Natural killer cell (primary cell): ENCODE data around the gene ATXN2. TPM values are rescaled to one million over a fixed set of nuclear protein-coding genes. Genes with fewer than 3 reads are reported as not detected.
A peak's percentile ranks its signal among the peaks of the same experiment; 100 is the strongest.
"Not testable (repeated sequence)": the region's sequence is repeated elsewhere in the genome, so short reads cannot be mapped to it uniquely, and the experiment has no call there.

Experiments used
- ATAC-seq, 3 donors: fragments of 150-1000 bp in 2 of 3; fragments of 200-7000 bp in 1 of 3; cut with Tn5 transposase; 1 replicate in 1 of 3; 2 replicates in 2 of 3; pipeline ENCODE4 v1.10.0; 2021; ENCODE audit warnings: mild to moderate bottlenecking in 2 of 3, moderate library complexity in 2 of 3
- DNase-seq, 2 donors: peaks; one replicate each; pipeline versions ENCODE4 v3.0.0 to v3.0.0-alpha.2; 2013 to 2021; ENCODE audit warnings: mixed read lengths in 1 of 2
- H3K27ac ChIP-seq: one replicate; pipeline ENCODE4 v1.5.1; 2013; ENCODE audit warnings: mild to moderate bottlenecking, low read length
- H3K27me3 ChIP-seq: one replicate; pipeline ENCODE4 v1.6.1; 2013; ENCODE audit warnings: low read length; ENCODE audit not compliant: control insufficient read depth, insufficient read depth
- H3K36me3 ChIP-seq: one replicate; pipeline ENCODE4 v1.6.1; 2013; ENCODE audit warnings: low read length; ENCODE audit not compliant: control insufficient read depth, insufficient read depth
- H3K4me1 ChIP-seq: one replicate; pipeline ENCODE4 v1.6.1; 2013; ENCODE audit warnings: low read length; ENCODE audit not compliant: control insufficient read depth, insufficient read depth
- H3K4me3 ChIP-seq: one replicate; pipeline ENCODE4 v1.5.1; 2013; ENCODE audit warnings: low read length
- H3K9me3 ChIP-seq: one replicate; pipeline ENCODE4 v1.6.1; 2013; ENCODE audit warnings: low read length; ENCODE audit not compliant: control insufficient read depth, insufficient read depth
- H3K27ac Mint-ChIP-seq, 2 donors: one replicate each; pipeline ENCODE4 v1.8.0; 2022; ENCODE audit warnings: mild to moderate bottlenecking in 2 of 2, mixed read lengths in 2 of 2, moderate library complexity in 1 of 2
- H3K27me3 Mint-ChIP-seq, 2 donors: one replicate each; pipeline ENCODE4 v1.8.0; 2022; ENCODE audit warnings: low read depth in 2 of 2, mixed read lengths in 2 of 2
- H3K36me3 Mint-ChIP-seq: one replicate; pipeline ENCODE4 v1.8.0; 2022; ENCODE audit warnings: mixed read lengths
- H3K4me1 Mint-ChIP-seq, 2 donors: one replicate each; pipeline ENCODE4 v1.8.0; 2022; ENCODE audit warnings: mixed read lengths in 2 of 2
- H3K4me3 Mint-ChIP-seq: one replicate; pipeline ENCODE4 v1.8.0; 2022; ENCODE audit warnings: mild to moderate bottlenecking, moderate library complexity, mixed read lengths
- H3K9me3 Mint-ChIP-seq, 2 donors: one replicate each; pipeline ENCODE4 v1.8.0; 2022; ENCODE audit warnings: mixed read lengths in 2 of 2
- CTCF ChIP-seq: fragments of 200-600 bp; IDR thresholded peaks from one replicate; pipeline ENCODE4 v1.8.0; 2022; ENCODE audit warnings: antibody characterized with exemption
- WGBS: methylation state at CpG from one replicate; pipeline ENCODE4 v1.1.7; 2013; ENCODE audit warnings: missing lambda C conversion rate; ENCODE audit not compliant: insufficient coverage; 5-methylcytosine and 5-hydroxymethylcytosine counted together
- intact Hi-C: fragments of 100-400 bp; cut with micrococcal nuclease; formaldehyde crosslinking; loops from one replicate; pipeline ENCODE4 v1.14.2; 2022
- total RNA-seq, 4 donors: library from RNA; stranded (reverse); fragments of 120-200 nt in 1 of 4; gene quantifications; one replicate each; pipeline versions ENCODE4 v1.2.3 to v1.2.4, GENCODE V29; 2013 to 2022

Gene ATXN2
- total RNA-seq, 3 donors from 2014 or later (not counting 1 experiment from before 2014, with no cell fraction given): 44.9 to 56.5 (median 51.5) TPM

GRCh38 chr12:111519937-111520336 is 79.2 kb downstream of the ATXN2 start:
- H3K27me3 Mint-ChIP-seq: no peaks in the 10 kb centered on the region
- Histone ChIP-seq H3K9me3 (no peaks in the 10 kb centered on the region), H3K36me3 (peaks cover 46% of the 10 kb centered on the region), H3K4me1 (no peaks in the 10 kb centered on the region), H3K27ac (no peak overlapping the region), H3K4me3 (no peak overlapping the region), H3K27me3 (no peaks in the 10 kb centered on the region)
- no peaks in the 10 kb centered on the region for H3K9me3 Mint-ChIP-seq
- 58% methylated on average over 2 of the region's 2 CpGs for WGBS
- ATAC-seq (no peak), DNase-seq (no peak)
- no peak overlapping the region for H3K27ac Mint-ChIP-seq
- no peak for TF ChIP-seq CTCF
- no peaks in the 10 kb centered on the region for H3K4me1 Mint-ChIP-seq
- no peak overlapping the region for H3K4me3 Mint-ChIP-seq
- no peaks in the 10 kb centered on the region for H3K36me3 Mint-ChIP-seq
- intact Hi-C loops: no loop called here

- Histone ChIP-seq H3K4me3 (no peak overlapping the region), H3K9me3 (no peaks in the 10 kb centered on the region), H3K4me1 (no peaks in the 10 kb centered on the region), H3K36me3 (peaks cover 42% of the 10 kb centered on the region), H3K27me3 (no peaks in the 10 kb centered on the region), H3K27ac (no peak overlapping the region)
- TF ChIP-seq CTCF: no peak
- Mint-ChIP-seq H3K4me3 (no peak overlapping the region), H3K27me3 (no peaks in the 10 kb centered on the region), H3K9me3 (no peaks in the 10 kb centered on the region), H3K36me3 (no peaks in the 10 kb centered on the region), H3K27ac (no peak overlapping the region), H3K4me1 (no peaks in the 10 kb centered on the region)
- intact Hi-C loops: no loop called here
- ATAC-seq (no peak), DNase-seq (no peak)
Measured at GRCh38 chr12:111519083-111519482, 80.0 kb downstream of the ATXN2 start.

GRCh38 chr12:111507719-111508118 is 91.4 kb downstream of the ATXN2 start:
- WGBS: 96% methylated on average over 3 of the region's 6 CpGs
- H3K27me3 ChIP-seq, intact Hi-C loops, H3K4me3 ChIP-seq, H3K4me3 Mint-ChIP-seq, DNase-seq, H3K9me3 ChIP-seq, H3K9me3 Mint-ChIP-seq, H3K27me3 Mint-ChIP-seq, H3K4me1 ChIP-seq, ATAC-seq, H3K27ac ChIP-seq, H3K27ac Mint-ChIP-seq, H3K36me3 Mint-ChIP-seq: not testable (repeated sequence)
- H3K36me3 ChIP-seq: peaks cover 27% of the 10 kb centered on the region
- peaks cover 14 to 16% of the 10 kb centered on the region in 2 donors for H3K4me1 Mint-ChIP-seq

GRCh38 chr12:111507258-111507657 is 91.9 kb downstream of the ATXN2 start:
- H3K36me3 ChIP-seq: peaks cover 25% of the 10 kb centered on the region
- H3K27me3 ChIP-seq, H3K4me1 ChIP-seq, H3K9me3 Mint-ChIP-seq, H3K4me3 Mint-ChIP-seq, ATAC-seq, H3K4me3 ChIP-seq, H3K9me3 ChIP-seq, intact Hi-C loops, H3K27ac Mint-ChIP-seq, H3K27me3 Mint-ChIP-seq, H3K36me3 Mint-ChIP-seq, DNase-seq, H3K27ac ChIP-seq: not testable (repeated sequence)
- 97% methylated on average over 11 of the region's 31 CpGs for WGBS
- H3K4me1 Mint-ChIP-seq: peaks cover 14 to 16% of the 10 kb centered on the region in 2 donors

GRCh38 chr12:111506260-111506659 is 92.9 kb downstream of the ATXN2 start:
- DNase-seq: no peak
- Mint-ChIP-seq H3K36me3 (peaks cover 6% of the 10 kb centered on the region), H3K4me1 (peaks cover 14 to 16% of the 10 kb centered on the region in 2 donors), H3K27me3 (no peaks in the 10 kb centered on the region), H3K9me3 (no peaks in the 10 kb centered on the region), H3K27ac (peak overlapping the region in 1 of 2 donors; percentile 66), H3K4me3 (no peak overlapping the region)
- Histone ChIP-seq H3K9me3 (no peaks in the 10 kb centered on the region), H3K27me3 (no peaks in the 10 kb centered on the region), H3K36me3 (peaks cover 20% of the 10 kb centered on the region), H3K27ac (no peak overlapping the region), H3K4me1 (peaks cover 7% of the 10 kb centered on the region), H3K4me3 (no peak overlapping the region)
- no CpG with 5 or more reads among the region's 2 CpGs for WGBS
- TF ChIP-seq CTCF: no peak
- intact Hi-C loops: no loop called here
- no peak for ATAC-seq
